HG03575 (cell line): Measurements from ENCODE around the gene PDX1.

ENCODE experiments used
- ATAC-seq: cut with Tn5 transposase; IDR thresholded peaks from one replicate; pipeline ENCODE4 v1.9.1; 2021; ENCODE audit not compliant: unreplicated experiment, insufficient number of reproducible peaks, low FRiP score; ENCODE audit errors: extremely low read depth

The PDX1 gene

GRCh38 chr13:27919934-27920676, at the start of gene PDX1:
PDX1 (plus strand) TSS chr13:27920000; CDS start chr13:27920139, 139 bp downstream.
- ATAC-seq, result no peak

- ATAC-seq, result no peak
Measured at GRCh38 chr13:27878274-27878673, 41.5 kb upstream of the PDX1 start.

- ATAC-seq, result no peak
Measured at GRCh38 chr13:27889471-27889870, 30.3 kb upstream of the PDX1 start.

- ATAC-seq, result no peak
Measured at GRCh38 chr13:27896726-27897125, 23.1 kb upstream of the PDX1 start.

- no peak for ATAC-seq
Measured at GRCh38 chr13:27904719-27905118, 15.1 kb upstream of the PDX1 start.

- ATAC-seq, result no peak
Measured at GRCh38 chr13:27905650-27906049, 14.2 kb upstream of the PDX1 start.

- no peak for ATAC-seq
Measured at GRCh38 chr13:27907121-27907787, 12.5 kb upstream of the PDX1 start.

- no peak for ATAC-seq
Measured at GRCh38 chr13:27909378-27909777, 10.4 kb upstream of the PDX1 start.

- ATAC-seq, result no peak
Measured at GRCh38 chr13:27911521-27911920, 8.3 kb upstream of the PDX1 start.

- no peak for ATAC-seq
Measured at GRCh38 chr13:27913160-27913559, 6.6 kb upstream of the PDX1 start.

- ATAC-seq, result no peak
Measured at GRCh38 chr13:27915301-27916207, 4.2 kb upstream of the PDX1 start.

GRCh38 chr13:27917121-27917947, 2.5 kb upstream of the PDX1 start:
- ATAC-seq, result no peak

- no peak for ATAC-seq
Measured at GRCh38 chr13:27918041-27918917, 1.5 kb upstream of the PDX1 start.

- no peak for ATAC-seq
Measured at GRCh38 chr13:27918918-27919658, 712 bp upstream of the PDX1 start.

GRCh38 chr13:27919659-27919933, 204 bp upstream of the PDX1 start:
- no peak for ATAC-seq

- no peak for ATAC-seq
Measured at GRCh38 chr13:27920677-27921420, 1.0 kb downstream of the PDX1 start.

GRCh38 chr13:27921421-27921960, 1.7 kb downstream of the PDX1 start:
- ATAC-seq, result no peak
